K562 (cell line): Measurements from ENCODE around the gene PSMD1. TPM values are rescaled to one million over a fixed set of nuclear protein-coding genes. Genes with fewer than 3 reads are reported as not detected.

Experiments
- ATAC-seq: fragments of 200-7000 bp; cut with Tn5 transposase; 3 replicates; pipeline ENCODE4 v1.9.1; 2020; ENCODE audit warnings: moderate library complexity
- BruUV-seq: library from RNA; stranded (reverse); fragments of 400-500 nt; replicated peaks from 2 replicates; lab custom pipeline; 2021; lab: Mats Ljungman, UMichigan
- CTCF ChIA-PET: fragments of 300-600 bp; formaldehyde crosslinking; extraction: SDS; loops from one replicate; lab custom pipeline; 2021; ENCODE audit warnings: low intra/inter-chr PET ratio; lab: Yijun Ruan, JAX
- POLR2A ChIA-PET: fragments of 300-600, 350-650 bp; sonication (Branson Sonifier 250); formaldehyde crosslinking; extraction: SDS; loops from one replicate; lab custom pipeline; 2021; ENCODE audit warnings: antibody characterized with exemption, inconsistent platforms; lab: Yijun Ruan, JAX
- DNase-seq, 4 experiments: peaks; one replicate each; pipeline versions ENCODE4 v3.0.0 to v3.0.0-alpha.2; 2011 to 2018; ENCODE audit warnings: low spot score in 3 of 4, mixed read lengths in 3 of 4; ENCODE audit errors: extremely low read depth in 1 of 4
- FAIRE-seq: peaks from 2 replicates; lab custom pipeline; 2011; peaks lifted over from hg19 to GRCh38; lab: Jason Lieb, UNC
- H2AFZ ChIP-seq: 2 replicates; pipeline ENCODE4 v1.6.0; 2011; ENCODE audit warnings: low read depth, low read length, control low read depth, inconsistent platforms
- H3K27ac ChIP-seq: fragments of 200-600 bp; 3 replicates; pipeline ENCODE4 v1.8.0; 2011; ENCODE audit warnings: low read depth, mild to moderate bottlenecking, control low read depth, inconsistent platforms, low read length, moderate library complexity, mixed read lengths; ENCODE audit errors: extremely low read depth
- H3K27me3 ChIP-seq, 2 experiments: fragments of 300-600 bp in 1 of 2; 2 replicates in 1 of 2; 3 replicates in 1 of 2; pipeline versions ENCODE4 v1.6.0 to v1.8.0; 2011; ENCODE audit warnings: inconsistent platforms in 2 of 2, low read length in 2 of 2, mild to moderate bottlenecking in 1 of 2, mixed read lengths in 1 of 2, moderate library complexity in 1 of 2; ENCODE audit not compliant: control insufficient read depth in 2 of 2, insufficient read depth in 2 of 2
- H3K36me3 ChIP-seq: fragments of 300-600 bp; 3 replicates; pipeline ENCODE4 v1.8.0; 2011; ENCODE audit warnings: mild to moderate bottlenecking, low read length, inconsistent platforms; ENCODE audit not compliant: control insufficient read depth, insufficient read depth
- H3K4me1 ChIP-seq, 2 experiments: fragments of 200-600 bp in 1 of 2; replicated peaks in 1 of 2; 2 replicates in 1 of 2; 3 replicates in 1 of 2; pipeline versions ENCODE4 v1.5.1 to v1.8.0; 2011; ENCODE audit warnings: inconsistent platforms in 2 of 2, low read length in 2 of 2, mild to moderate bottlenecking in 1 of 2, mixed read lengths in 1 of 2, moderate library complexity in 1 of 2; ENCODE audit not compliant: control insufficient read depth in 2 of 2, insufficient read depth in 2 of 2
- H3K4me2 ChIP-seq: 2 replicates; pipeline ENCODE4 v1.6.1; 2011; ENCODE audit warnings: low read length, control low read depth, inconsistent platforms, mixed read lengths; ENCODE audit not compliant: insufficient read depth
- H3K4me3 ChIP-seq: fragments of 200-600 bp; sonication (generic), shearing (Covaris generic); 2 replicates; pipeline ENCODE4 v1.5.1; 2016; ENCODE audit warnings: control low read depth, inconsistent platforms
- H3K79me2 ChIP-seq: fragments of 200-600 bp; 3 replicates; pipeline ENCODE4 v1.8.0; 2011; ENCODE audit warnings: low read length, inconsistent platforms; ENCODE audit not compliant: control insufficient read depth, insufficient read depth
- H3K9ac ChIP-seq, 2 experiments: 2 replicates each; pipeline versions ENCODE4 v1.6.0 to v1.6.1; 2011; ENCODE audit warnings: low read depth in 2 of 2, low read length in 2 of 2, control low read depth in 1 of 2, inconsistent platforms in 1 of 2, mild to moderate bottlenecking in 1 of 2, mixed read lengths in 1 of 2; ENCODE audit not compliant: insufficient read depth in 1 of 2
- H3K9me1 ChIP-seq: one replicate; pipeline ENCODE4 v1.6.0; 2011; ENCODE audit warnings: inconsistent platforms, mild to moderate bottlenecking, low read length, moderate library complexity; ENCODE audit not compliant: control insufficient read depth, insufficient read depth
- H3K9me3 ChIP-seq: replicated peaks from 2 replicates; pipeline ENCODE4 v1.5.1; 2011; ENCODE audit warnings: low read depth, low read length, inconsistent platforms; ENCODE audit not compliant: control insufficient read depth, insufficient read depth
- H4K20me1 ChIP-seq: replicated peaks from 2 replicates; pipeline ENCODE4 v1.6.1; 2011; ENCODE audit warnings: low read length, inconsistent platforms, mixed read lengths; ENCODE audit not compliant: control insufficient read depth, insufficient read depth
- CAMTA2 ChIP-seq: fragments of 250-450 bp; sonication (Bioruptor Pico); conservative IDR thresholded peaks from 2 replicates; pipeline ENCODE4 v1.5.1; 2022
- CEBPB ChIP-seq: fragments of 450-650 bp; IDR thresholded peaks from 2 replicates; pipeline ENCODE4 v1.6.1; 2016; ENCODE audit warnings: missing genetic modification characterization, missing compliant biosample characterization
- CHD2 ChIP-seq: IDR thresholded peaks from 2 replicates; pipeline ENCODE4 v1.6.1; 2011; ENCODE audit warnings: low read depth, low read length
- FOSL1 ChIP-seq: fragments of 200-800 bp; sonication (Bioruptor generic); conservative IDR thresholded peaks from 2 replicates; pipeline ENCODE4 v1.6.1; 2016; ENCODE audit warnings: missing genetic modification characterization, missing compliant biosample characterization
- GTF2A2 ChIP-seq: IDR thresholded peaks from 2 replicates; pipeline ENCODE4 v1.6.1; 2016; ENCODE audit warnings: mild to moderate bottlenecking, missing genetic modification characterization, missing compliant biosample characterization
- LCOR ChIP-seq: sonication (generic); formaldehyde crosslinking; IDR thresholded peaks from 2 replicates; pipeline ENCODE4 v1.8.0; 2022; ENCODE audit warnings: mild to moderate bottlenecking, missing genetic modification reagents
- MXI1 ChIP-seq: IDR thresholded peaks from 2 replicates; pipeline ENCODE4 v1.6.1; 2011; ENCODE audit warnings: low read depth, mild to moderate bottlenecking, improper control_type of control experiment, low read length
- PCBP1 ChIP-seq: fragments of 200-400 bp; formaldehyde crosslinking; IDR thresholded peaks from 2 replicates; pipeline ENCODE4 v1.6.1; 2018; ENCODE audit warnings: mild to moderate bottlenecking, low read depth, low read length; ENCODE audit not compliant: poor library complexity, severe bottlenecking
- PRPF4 ChIP-seq: fragments of 200-400 bp; formaldehyde crosslinking; IDR thresholded peaks from one replicate; pipeline ENCODE4 v1.6.1; 2017; ENCODE audit warnings: low read length, low read depth, mild to moderate bottlenecking; ENCODE audit not compliant: insufficient read depth, poor library complexity, severe bottlenecking
- PYGO2 ChIP-seq: fragments of 450-650 bp; IDR thresholded peaks from 2 replicates; pipeline ENCODE4 v1.6.1; 2016; ENCODE audit warnings: mild to moderate bottlenecking, missing genetic modification characterization, moderate library complexity, missing compliant biosample characterization
- TCF7 ChIP-seq: sonication (generic); IDR thresholded peaks from 2 replicates; pipeline ENCODE4 v1.6.1; 2016; ENCODE audit warnings: antibody characterized with exemption, borderline replicate concordance
- XRCC4 ChIP-seq: IDR thresholded peaks from one replicate; pipeline ENCODE4 v1.6.1; 2011; ENCODE audit not compliant: insufficient read depth, insufficient read length; ENCODE audit errors: extremely low read depth
- ZNF354B ChIP-seq: fragments of 250-450 bp; sonication (Bioruptor Pico); IDR thresholded peaks from 2 replicates; pipeline ENCODE4 v1.4.0; 2020
- ZNF445 ChIP-seq: fragments of 250-450 bp; sonication (Bioruptor Pico); IDR thresholded peaks from 2 replicates; pipeline ENCODE4 v1.4.0; 2020; ENCODE audit warnings: low read depth, mild to moderate bottlenecking, moderate library complexity
- ZZZ3 ChIP-seq: fragments of 450-650 bp; IDR thresholded peaks from 2 replicates; pipeline ENCODE4 v1.6.1; 2016; ENCODE audit warnings: antibody characterized with exemption, mild to moderate bottlenecking, moderate library complexity
- WGBS: fragments of 100-300 bp; shearing (Covaris generic); methylation state at CpG from one replicate; pipeline ENCODE4 v1.1.6; 2016; ENCODE audit warnings: low coverage, mixed read lengths; ENCODE audit not compliant: insufficient coverage; ENCODE audit errors: missing lambda C conversion rate; 5-methylcytosine and 5-hydroxymethylcytosine counted together
- in situ Hi-C: fragments of 300-500 bp; cut with MboI; formaldehyde crosslinking; loops from 4 replicates; pipeline ENCODE4 v1.15.0; 2018; ENCODE audit warnings: inconsistent platforms, mixed read lengths
- intact Hi-C: fragments of 100-400 bp; cut with micrococcal nuclease; formaldehyde crosslinking; loops from 2 replicates; pipeline ENCODE4 v1.14.2; 2022
- polyA plus RNA-seq, 8 experiments: library from polyadenylated mRNA; depleted of rRNA in 4 of 8; stranded (reverse) in 5 of 8; unstranded in 3 of 8; fragments of >200 nt; fragmentation: Nextera tagmentation in 2 of 8; fragmentation: Illumina TruSeq in 1 of 8; extraction: Ambion mirVana in 2 of 8; extraction: Trizol in 1 of 8; gene quantifications; 2 replicates each; pipeline versions ENCODE4 v1.2.1 to v1.2.3, GENCODE V29; 2011 to 2014; ENCODE audit warnings: inconsistent platforms in 1 of 8, missing spikeins in 1 of 8
- total RNA-seq, 7 experiments: library from RNA; depleted of rRNA in 6 of 7; stranded (reverse); fragments of >200 nt in 6 of 7; fragmentation: Illumina TruSeq in 2 of 7; extraction: Trizol in 2 of 7; gene quantifications; 2 replicates each; pipeline versions ENCODE4 v1.2.1 to v1.2.3, GENCODE V29; 2011 to 2021; ENCODE audit warnings: low replicate concordance in 1 of 7
- TF ChIP-seq, protein P1 (sequence below): fragments of 450-650 bp; IDR thresholded peaks from 2 replicates; pipeline ENCODE4 v1.6.1; 2014; ENCODE audit warnings: low read depth, mild to moderate bottlenecking, moderate library complexity, borderline replicate concordance
- TF ChIP-seq, protein P2 (sequence below): IDR thresholded peaks from 2 replicates; pipeline ENCODE4 v1.6.1; 2011; ENCODE audit warnings: borderline replicate concordance, low read depth, mild to moderate bottlenecking, moderate library complexity, low read length; ENCODE audit not compliant: insufficient read depth, poor library complexity, severe bottlenecking

The PSMD1 gene
- total and polyA plus RNA-seq, 9 of the 15 experiments (the other 6 are each of a cell fraction or from before 2014, with no cell fraction given) = 100 to 257 (median 147) TPM

DNA sequence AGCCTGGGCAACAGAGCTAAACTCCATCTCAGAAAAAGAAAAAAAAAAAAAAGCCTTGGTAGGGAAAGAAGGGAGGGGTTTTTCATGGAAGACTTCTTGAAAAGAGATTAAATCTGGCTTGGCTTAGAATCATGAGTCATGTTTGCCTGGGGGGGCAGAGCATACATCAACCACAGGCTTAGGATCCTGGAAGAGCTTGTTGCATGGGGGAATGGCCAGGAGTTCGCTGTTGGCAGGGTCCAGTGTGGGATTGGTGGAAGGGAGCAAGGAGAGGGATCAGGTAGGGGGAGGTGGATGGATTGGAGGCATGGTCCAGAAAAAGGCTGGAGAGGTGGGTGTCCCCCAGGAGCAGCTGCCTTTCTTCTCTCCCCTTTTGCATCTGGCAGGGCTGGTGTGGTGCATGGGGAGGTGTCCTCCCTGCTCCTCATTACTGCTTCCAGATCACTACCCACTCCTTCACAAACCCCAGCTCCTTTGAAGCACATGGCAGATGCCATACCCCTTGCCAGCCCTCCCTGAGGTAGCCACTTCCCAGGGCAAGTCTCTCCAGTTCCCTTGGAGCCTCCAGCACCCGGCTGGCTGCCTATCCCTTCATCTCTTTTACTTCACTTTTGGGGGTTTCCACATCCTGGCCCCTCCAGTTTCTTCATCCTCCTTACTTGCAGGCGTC, 144.3 kb downstream of the PSMD1 start (continued):
- TF ChIP-seq, protein P1, sequence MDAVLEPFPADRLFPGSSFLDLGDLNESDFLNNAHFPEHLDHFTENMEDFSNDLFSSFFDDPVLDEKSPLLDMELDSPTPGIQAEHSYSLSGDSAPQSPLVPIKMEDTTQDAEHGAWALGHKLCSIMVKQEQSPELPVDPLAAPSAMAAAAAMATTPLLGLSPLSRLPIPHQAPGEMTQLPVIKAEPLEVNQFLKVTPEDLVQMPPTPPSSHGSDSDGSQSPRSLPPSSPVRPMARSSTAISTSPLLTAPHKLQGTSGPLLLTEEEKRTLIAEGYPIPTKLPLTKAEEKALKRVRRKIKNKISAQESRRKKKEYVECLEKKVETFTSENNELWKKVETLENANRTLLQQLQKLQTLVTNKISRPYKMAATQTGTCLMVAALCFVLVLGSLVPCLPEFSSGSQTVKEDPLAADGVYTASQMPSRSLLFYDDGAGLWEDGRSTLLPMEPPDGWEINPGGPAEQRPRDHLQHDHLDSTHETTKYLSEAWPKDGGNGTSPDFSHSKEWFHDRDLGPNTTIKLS = no peak

DNA sequence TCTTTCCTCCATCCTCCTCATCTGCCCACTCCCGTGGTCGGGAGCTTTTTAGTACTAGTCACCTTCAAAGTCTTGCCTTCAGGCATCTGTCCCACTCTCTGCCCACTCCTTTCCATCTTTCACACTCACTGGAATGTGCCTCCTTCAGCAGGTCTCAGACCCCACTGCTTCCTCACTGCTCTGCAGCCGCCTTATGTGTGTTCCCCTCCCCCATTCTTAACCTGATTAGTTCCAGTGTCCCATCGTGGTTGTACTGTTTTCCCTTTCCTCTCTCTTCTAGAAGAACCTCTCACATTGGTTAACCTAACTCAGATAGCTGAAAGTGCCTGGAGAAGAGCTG, 144.8 kb downstream of the PSMD1 start:
- H3K27ac ChIP-seq = no peak overlapping the region
- no peaks in the 10 kb centered on the region for H3K9me3 ChIP-seq
- no peak for ATAC-seq
- no peaks in the 10 kb centered on the region for H3K79me2 ChIP-seq
- no peak for FAIRE-seq
- H3K4me2 ChIP-seq = no peak overlapping the region
- H3K9ac ChIP-seq = no peak overlapping the region
- no peak overlapping the region for H2AFZ ChIP-seq
- H3K4me1 ChIP-seq = peaks cover 8 to 22% of the 10 kb centered on the region in 2 experiments; a peak in 4 of 5 replicates
- WGBS = 47% methylated on average over 2 of the region's 4 CpGs
- TF ChIP-seq TCF7 = no peak
- TF ChIP-seq ZNF354B (CRISPR knock-in tag) = no peak
- TF ChIP-seq PCBP1 = no peak
- TF ChIP-seq MXI1 = no peak
- TF ChIP-seq CHD2 = no peak
- no peak for TF ChIP-seq GTF2A2 (tag)
- TF ChIP-seq LCOR = no peak
- TF ChIP-seq PRPF4 = no peak
- TF ChIP-seq CAMTA2 = no peak
- no peak for TF ChIP-seq FOSL1 (tag)
- no peak for TF ChIP-seq PYGO2 (tag)
- TF ChIP-seq, protein P2, sequence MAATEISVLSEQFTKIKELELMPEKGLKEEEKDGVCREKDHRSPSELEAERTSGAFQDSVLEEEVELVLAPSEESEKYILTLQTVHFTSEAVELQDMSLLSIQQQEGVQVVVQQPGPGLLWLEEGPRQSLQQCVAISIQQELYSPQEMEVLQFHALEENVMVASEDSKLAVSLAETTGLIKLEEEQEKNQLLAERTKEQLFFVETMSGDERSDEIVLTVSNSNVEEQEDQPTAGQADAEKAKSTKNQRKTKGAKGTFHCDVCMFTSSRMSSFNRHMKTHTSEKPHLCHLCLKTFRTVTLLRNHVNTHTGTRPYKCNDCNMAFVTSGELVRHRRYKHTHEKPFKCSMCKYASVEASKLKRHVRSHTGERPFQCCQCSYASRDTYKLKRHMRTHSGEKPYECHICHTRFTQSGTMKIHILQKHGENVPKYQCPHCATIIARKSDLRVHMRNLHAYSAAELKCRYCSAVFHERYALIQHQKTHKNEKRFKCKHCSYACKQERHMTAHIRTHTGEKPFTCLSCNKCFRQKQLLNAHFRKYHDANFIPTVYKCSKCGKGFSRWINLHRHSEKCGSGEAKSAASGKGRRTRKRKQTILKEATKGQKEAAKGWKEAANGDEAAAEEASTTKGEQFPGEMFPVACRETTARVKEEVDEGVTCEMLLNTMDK = no peak
- TF ChIP-seq ZNF445 (CRISPR knock-in tag) = no peak
- TF ChIP-seq ZZZ3 = no peak
- no peak for TF ChIP-seq XRCC4
- TF ChIP-seq CEBPB = no peak
- peaks cover 0 to 2% of the 10 kb centered on the region in 2 experiments; a peak in 3 of 5 replicates for H3K27me3 ChIP-seq
- in situ Hi-C loops (no loop called here), intact Hi-C loops (no loop called here)
- no peak overlapping the region for H3K4me3 ChIP-seq
- ChIA-PET POLR2A (interaction anchor here (1.0 kb wide), 1 partner anchor 9 kb away, joined by 4 read pairs; no protein-coding TSS in a partner anchor), CTCF (no interaction called here)
- H3K36me3 ChIP-seq = no peaks in the 10 kb centered on the region
- no TSS peak for BruUV-seq
- no peaks in the 10 kb centered on the region for H4K20me1 ChIP-seq
- H3K9me1 ChIP-seq = peaks cover 4% of the 10 kb centered on the region
- DNase-seq = no peak
